BJ (cell line): ENCODE results near the gene MED14. TPM values are rescaled to one million over a fixed set of nuclear protein-coding genes. Genes with fewer than 3 reads are reported as not detected.

Source experiments
- CTCF ChIA-PET: fragments of 350-600 bp; formaldehyde crosslinking; extraction: SDS; loops from one replicate; lab custom pipeline; 2021; ENCODE audit warnings: antibody characterized with exemption, inconsistent platforms; lab: Yijun Ruan, JAX
- POLR2A ChIA-PET: fragments of 300-600 bp; sonication (Branson Sonifier 250); formaldehyde crosslinking; extraction: SDS; loops from one replicate; lab custom pipeline; 2021; ENCODE audit warnings: antibody characterized with exemption; lab: Charles Lee
- DNase-seq: peaks from one replicate; pipeline ENCODE4 v3.0.0-alpha.2; 2011; ENCODE audit warnings: low read depth
- H3K27me3 ChIP-seq: 2 replicates; pipeline ENCODE4 v1.6.0; 2011; ENCODE audit warnings: low read length; ENCODE audit not compliant: control insufficient read depth, insufficient read depth
- H3K36me3 ChIP-seq: 2 replicates; pipeline ENCODE4 v1.5.1; 2011; ENCODE audit warnings: low read length; ENCODE audit not compliant: control insufficient read depth, insufficient read depth
- H3K4me3 ChIP-seq: 2 replicates; pipeline ENCODE4 v1.5.1; 2011; ENCODE audit warnings: low read depth, mild to moderate bottlenecking, control low read depth, low read length
- CTCF ChIP-seq: IDR thresholded peaks from 2 replicates; pipeline ENCODE4 v1.5.1; 2011; ENCODE audit warnings: low read depth, mild to moderate bottlenecking, control low read depth, inconsistent platforms, low read length, moderate library complexity; ENCODE audit not compliant: insufficient read depth
- polyA plus RNA-seq: library from polyadenylated mRNA; depleted of rRNA; stranded (reverse); fragments of >200 nt; gene quantifications from 2 replicates; pipeline ENCODE4 v1.2.3, GENCODE V29; 2011

MED14 gene
- polyA plus RNA-seq, 1 experiment = 25.9 TPM

GRCh38 chrX:40778861-40779575 lies 43.7 kb upstream of the MED14 start:
- DNase-seq = no peak
- no peaks in the 10 kb centered on the region for H3K27me3 ChIP-seq
- ChIA-PET CTCF (no interaction called here), POLR2A (no interaction called here)
- no peaks in the 10 kb centered on the region for H3K36me3 ChIP-seq
- H3K4me3 ChIP-seq = no peak overlapping the region
- no peak for TF ChIP-seq CTCF

GRCh38 chrX:40773809-40774208 lies 38.5 kb upstream of the MED14 start:
- ChIA-PET CTCF (no interaction called here), POLR2A (no interaction called here)
- no peak for DNase-seq

GRCh38 chrX:40773188-40773587 lies 37.8 kb upstream of the MED14 start:
- CTCF ChIA-PET = interaction anchor here (1.5 kb wide), 1 partner anchor 21 kb away, joined by 7 read pairs; no protein-coding TSS in a partner anchor

More at GRCh38 chrX:40773809-40774208, 38.5 kb upstream of the MED14 start:
- no peaks in the 10 kb centered on the region for H3K36me3 ChIP-seq
- TF ChIP-seq CTCF = no peak
- no peak overlapping the region for H3K4me3 ChIP-seq
- no peaks in the 10 kb centered on the region for H3K27me3 ChIP-seq

GRCh38 chrX:40772290-40772689 lies 36.9 kb upstream of the MED14 start:
- ChIA-PET CTCF (interaction anchor here (1.5 kb wide), 1 partner anchor 22 kb away, joined by 7 read pairs; no protein-coding TSS in a partner anchor), POLR2A (no interaction called here)
- DNase-seq = peak; percentile 54
- no peak overlapping the region for H3K4me3 ChIP-seq
- no peak for TF ChIP-seq CTCF
- H3K36me3 ChIP-seq = no peaks in the 10 kb centered on the region
- no peaks in the 10 kb centered on the region for H3K27me3 ChIP-seq

More at GRCh38 chrX:40773188-40773587, 37.8 kb upstream of the MED14 start:
- POLR2A ChIA-PET = no interaction called here
- no peak for DNase-seq
- H3K27me3 ChIP-seq = no peaks in the 10 kb centered on the region
- no peak overlapping the region for H3K4me3 ChIP-seq
- no peaks in the 10 kb centered on the region for H3K36me3 ChIP-seq
- TF ChIP-seq CTCF = no peak

GRCh38 chrX:40761762-40762161 lies 26.4 kb upstream of the MED14 start:
- Histone ChIP-seq H3K27me3 (no peaks in the 10 kb centered on the region), H3K4me3 (no peak overlapping the region), H3K36me3 (no peaks in the 10 kb centered on the region)
- TF ChIP-seq CTCF = no peak
- ChIA-PET POLR2A (no interaction called here), CTCF (no interaction called here)
- DNase-seq = no peak
